HUES6 (cell line): ENCODE data around the gene NKTR.
"Not testable (repeated sequence)": the region's sequence is repeated elsewhere in the genome, so short reads cannot be mapped to it uniquely, and the experiment has no call there.

Experiments
- H3K27ac ChIP-seq: 2 replicates; pipeline ENCODE4 v1.7.0; 2013; ENCODE audit warnings: low read depth, mild to moderate bottlenecking, low read length, inconsistent platforms
- H3K27me3 ChIP-seq: 2 replicates; pipeline ENCODE4 v1.6.1; 2013; ENCODE audit warnings: low read length; ENCODE audit not compliant: control insufficient read depth, insufficient read depth
- H3K36me3 ChIP-seq: 2 replicates; pipeline ENCODE4 v1.6.1; 2013; ENCODE audit warnings: low read length; ENCODE audit not compliant: control insufficient read depth, insufficient read depth
- H3K4me1 ChIP-seq: 2 replicates; pipeline ENCODE4 v1.6.1; 2013; ENCODE audit warnings: low read length; ENCODE audit not compliant: control insufficient read depth, insufficient read depth
- H3K4me3 ChIP-seq: 2 replicates; pipeline ENCODE4 v1.5.1; 2013; ENCODE audit warnings: low read depth, low read length
- H3K9ac ChIP-seq: one replicate; pipeline ENCODE4 v1.6.1; 2013; ENCODE audit warnings: mild to moderate bottlenecking, low read length
- H3K9me3 ChIP-seq: 2 replicates; pipeline ENCODE4 v1.6.1; 2013; ENCODE audit warnings: low read depth, low read length; ENCODE audit not compliant: control insufficient read depth, insufficient read depth

NKTR gene

DNA sequence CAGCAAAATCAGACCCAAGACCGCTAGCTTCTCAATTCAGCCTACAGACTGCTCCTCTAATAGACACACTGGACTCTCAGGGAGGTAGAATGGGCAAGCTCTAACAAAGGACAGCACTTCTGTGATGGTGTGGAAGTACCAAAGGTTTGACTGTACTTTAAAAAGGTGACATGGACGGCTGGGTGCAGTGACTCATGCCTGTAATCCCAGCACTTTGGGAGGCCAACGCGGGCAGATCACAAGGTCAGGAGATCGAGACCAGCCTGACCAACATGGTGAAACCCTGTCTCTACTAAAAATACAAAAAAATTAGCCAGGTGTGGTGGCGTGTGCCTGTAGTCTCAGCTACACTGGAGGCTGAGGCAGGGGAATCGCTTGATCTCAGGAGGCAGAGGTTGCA is 3.4 kb upstream of the NKTR start:
- H3K9ac ChIP-seq, H3K27me3 ChIP-seq, H3K9me3 ChIP-seq, H3K4me3 ChIP-seq, H3K27ac ChIP-seq: not testable (repeated sequence)
- H3K4me1 ChIP-seq, result peaks cover 11% of the 10 kb centered on the region; the same call in 1 of the 2 replicates
- peaks cover 32% of the 10 kb centered on the region for H3K36me3 ChIP-seq

DNA sequence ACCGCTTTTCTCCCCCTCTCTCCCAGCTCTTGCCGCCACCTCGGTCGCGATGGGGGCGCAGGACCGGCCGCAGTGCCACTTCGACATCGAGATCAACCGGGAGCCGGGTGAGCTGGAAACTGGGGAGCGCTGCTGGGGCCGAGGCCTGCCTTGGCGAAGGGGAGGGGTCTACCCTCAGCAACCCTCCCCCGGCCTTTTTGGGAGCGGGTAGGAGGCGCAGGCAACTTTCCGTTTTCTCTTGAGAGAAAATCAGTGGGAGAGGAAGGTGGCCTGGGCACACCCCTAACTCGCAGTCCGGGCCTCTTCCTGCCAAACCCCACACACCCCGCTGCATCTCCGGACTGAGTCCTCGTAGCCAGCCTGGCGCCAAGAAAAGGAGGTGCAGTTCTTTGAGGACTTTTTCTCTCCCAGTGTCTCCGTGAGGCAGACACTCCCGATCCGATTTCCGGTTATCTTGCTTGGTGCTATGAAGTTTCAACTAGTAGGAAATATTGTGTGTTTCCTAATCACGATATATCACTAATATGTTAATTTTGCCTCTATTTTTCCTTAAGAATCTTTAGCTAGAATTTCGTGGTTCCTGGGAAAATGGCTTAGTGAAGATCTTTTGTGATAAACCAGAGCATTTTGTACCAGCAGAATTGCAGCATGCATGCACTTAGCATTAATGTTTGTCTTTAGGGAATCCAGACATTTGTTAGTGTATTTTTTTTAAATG is 631 bp downstream of the NKTR start:
- H3K9me3 ChIP-seq, result no peaks in the 10 kb centered on the region
- peaks cover 14% of the 10 kb centered on the region for H3K36me3 ChIP-seq
- H3K27ac ChIP-seq, result peak overlapping the region; percentile 78
- H3K9ac ChIP-seq, result peak overlapping the region; percentile 95
- peaks cover 4% of the 10 kb centered on the region for H3K4me1 ChIP-seq
- H3K4me3 ChIP-seq, result peak overlapping the region; percentile 81
- H3K27me3 ChIP-seq, result no peaks in the 10 kb centered on the region

DNA sequence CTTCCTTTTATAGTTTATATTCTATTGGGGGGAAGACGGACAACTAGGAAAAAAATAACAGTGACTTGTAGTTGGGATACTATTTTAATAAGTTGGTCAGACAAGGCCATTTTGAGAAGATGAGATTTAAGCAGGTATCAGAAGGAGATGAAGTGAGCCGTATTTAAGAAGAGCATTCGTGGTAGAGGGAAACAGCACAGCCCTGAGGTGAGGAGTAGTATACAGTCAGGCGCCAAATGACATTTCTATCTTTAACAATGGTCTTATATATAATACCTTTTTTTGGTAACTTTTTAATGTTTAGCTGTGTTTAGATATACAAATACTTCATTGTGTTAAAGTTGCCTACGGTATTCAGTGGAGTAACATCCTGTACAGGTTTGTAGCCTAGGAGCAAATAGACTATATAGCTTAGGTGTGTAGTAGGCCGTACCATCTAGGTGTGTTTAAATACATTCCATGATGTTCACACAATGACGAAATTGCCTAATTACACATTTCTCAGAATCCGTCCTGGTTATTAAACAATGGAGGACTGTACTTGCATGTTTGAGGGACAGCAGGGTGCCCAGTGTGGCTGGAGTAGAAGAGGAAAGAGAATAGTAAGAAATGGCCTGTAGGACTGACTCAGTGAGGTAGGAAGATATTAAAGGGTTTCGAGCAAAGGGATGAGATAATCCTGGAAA is 1.6 kb downstream of the NKTR start:
- no peak overlapping the region for H3K27ac ChIP-seq
- H3K4me3 ChIP-seq, result peak overlapping the region; percentile 81
- H3K36me3 ChIP-seq, result peaks cover 14% of the 10 kb centered on the region

DNA sequence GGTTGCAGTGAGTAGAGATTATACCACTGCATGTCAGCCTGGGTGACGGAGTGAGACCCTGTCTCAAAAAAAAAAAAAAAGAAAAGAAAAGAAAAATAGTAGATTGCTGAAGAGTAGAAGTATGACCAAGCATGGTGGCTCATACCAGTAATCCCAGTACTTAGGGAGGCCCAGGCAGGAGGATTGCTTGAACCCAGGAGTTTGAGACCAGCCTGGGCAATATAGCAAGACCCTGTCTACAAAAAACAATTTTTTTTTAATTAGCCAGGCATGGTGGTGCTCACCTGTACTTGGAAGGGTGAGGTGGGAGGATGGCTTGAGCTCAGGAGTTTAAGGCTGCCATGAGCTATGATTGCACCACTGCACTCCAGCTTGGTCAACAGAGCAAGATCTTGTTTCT is 2.5 kb downstream of the NKTR start:
- Histone ChIP-seq H3K9ac (no peak overlapping the region), H3K36me3 (peaks cover 18% of the 10 kb centered on the region), H3K27ac (no peak overlapping the region), H3K9me3 (no peaks in the 10 kb centered on the region), H3K27me3 (no peaks in the 10 kb centered on the region), H3K4me3 (no peak overlapping the region), H3K4me1 (peaks cover 4% of the 10 kb centered on the region)

More for the DNA sequence above, 1.6 kb downstream of the NKTR start:
- H3K4me1 ChIP-seq, result peaks cover 4% of the 10 kb centered on the region
- H3K9ac ChIP-seq, result peak overlapping the region; percentile 95
- no peaks in the 10 kb centered on the region for H3K27me3 ChIP-seq
- no peaks in the 10 kb centered on the region for H3K9me3 ChIP-seq

DNA sequence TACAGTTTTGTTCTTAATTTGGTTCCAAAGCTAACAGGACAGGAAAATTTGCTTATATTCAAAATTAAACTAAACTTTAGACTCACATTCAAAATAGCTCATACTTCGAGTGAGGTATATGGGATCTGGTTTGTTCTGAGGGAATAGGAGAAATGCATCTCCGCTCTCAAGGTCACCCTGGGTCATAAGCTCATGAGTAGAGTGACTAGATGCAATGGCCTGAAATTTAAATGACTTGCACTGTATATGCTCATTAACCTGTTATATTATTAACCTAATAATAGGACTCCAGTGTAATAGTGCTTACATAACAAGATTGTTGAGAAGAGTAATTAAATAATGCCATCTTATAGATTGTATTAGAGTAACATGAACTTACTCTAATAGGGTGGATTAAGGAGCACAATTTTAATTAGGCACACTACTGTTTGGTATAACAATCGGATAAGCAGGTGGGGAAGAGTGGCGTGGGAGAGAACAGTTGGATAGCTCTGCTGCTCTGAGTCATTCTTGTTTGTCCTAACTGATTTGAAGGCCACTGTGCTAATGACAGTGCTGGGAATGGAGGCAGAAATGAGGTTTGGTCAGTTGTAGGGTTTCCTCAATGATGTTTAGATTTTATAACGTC is 5.2 kb downstream of the NKTR start:
- no peaks in the 10 kb centered on the region for H3K9me3 ChIP-seq
- peaks cover 8% of the 10 kb centered on the region for H3K4me1 ChIP-seq
- H3K4me3 ChIP-seq, result no peak overlapping the region
- no peak overlapping the region for H3K27ac ChIP-seq
- H3K9ac ChIP-seq, result no peak overlapping the region
- H3K27me3 ChIP-seq, result no peaks in the 10 kb centered on the region
- peaks cover 34% of the 10 kb centered on the region for H3K36me3 ChIP-seq

DNA sequence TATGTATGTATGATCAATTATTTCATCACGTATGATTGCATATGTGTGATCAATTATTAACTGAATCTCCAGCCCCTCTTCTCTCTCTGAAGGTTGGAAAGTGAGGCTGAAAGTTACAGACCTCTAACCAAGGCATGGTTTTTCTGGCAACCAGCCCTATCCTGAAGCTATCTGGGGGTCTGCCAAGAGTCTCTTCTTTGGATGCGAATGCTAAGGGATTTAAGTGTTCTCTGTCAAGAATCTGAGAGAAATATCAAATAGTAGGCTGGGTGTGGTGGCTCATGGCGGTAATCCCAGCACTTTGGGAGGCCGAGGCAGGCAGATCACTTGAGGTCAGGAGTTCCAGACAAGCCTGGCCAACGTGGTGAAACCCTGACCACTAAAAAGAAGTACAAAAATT is 8.1 kb downstream of the NKTR start:
- Histone ChIP-seq H3K27ac (no peak overlapping the region), H3K9ac (no peak overlapping the region), H3K27me3 (no peaks in the 10 kb centered on the region), H3K4me3 (no peak overlapping the region), H3K9me3 (no peaks in the 10 kb centered on the region), H3K4me1 (peaks cover 4% of the 10 kb centered on the region; the same call in 1 of the 2 replicates), H3K36me3 (peaks cover 36% of the 10 kb centered on the region)

DNA sequence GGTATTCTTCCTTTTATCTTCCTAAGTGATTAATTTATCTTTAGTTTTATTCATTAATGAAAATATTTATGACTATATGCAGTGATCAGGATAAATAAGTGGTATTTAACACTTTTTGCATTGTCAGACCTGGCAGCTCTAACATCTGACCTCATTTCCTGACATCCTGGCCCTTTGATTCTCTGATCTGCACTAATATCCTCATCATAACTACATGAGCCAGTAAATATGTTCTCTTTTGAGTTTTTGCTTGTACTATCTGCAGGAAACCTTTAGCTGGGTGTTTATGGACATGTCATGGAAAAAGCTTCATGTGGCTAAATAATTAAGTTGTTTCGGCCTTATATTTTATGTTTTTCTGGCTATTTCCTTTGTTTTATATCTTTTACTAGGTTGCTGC is 10.5 kb downstream of the NKTR start:
- Histone ChIP-seq H3K27ac (no peak overlapping the region), H3K4me3 (no peak overlapping the region), H3K9ac (no peak overlapping the region), H3K27me3 (no peaks in the 10 kb centered on the region), H3K4me1 (peaks cover 4% of the 10 kb centered on the region; the same call in 1 of the 2 replicates), H3K36me3 (peaks cover 32% of the 10 kb centered on the region), H3K9me3 (no peaks in the 10 kb centered on the region)

DNA sequence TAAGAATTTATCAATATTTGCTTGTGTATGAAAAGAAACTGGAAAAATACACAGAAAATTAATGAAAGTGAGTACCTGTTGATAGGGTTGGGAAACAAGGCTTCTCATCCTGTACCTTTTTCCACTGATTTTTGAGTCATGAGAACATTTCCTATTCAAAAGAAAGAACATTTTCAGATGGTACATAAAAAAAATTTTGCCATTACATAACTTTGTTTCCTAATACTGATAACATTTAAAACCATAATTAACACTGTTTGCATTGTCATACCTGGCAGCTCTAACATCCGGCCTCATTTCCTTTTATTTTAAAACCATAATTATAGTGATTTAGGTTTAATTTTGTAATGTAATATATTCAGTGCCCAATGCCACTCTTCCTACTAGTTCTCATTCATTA is 11.7 kb downstream of the NKTR start:
- H3K4me1 ChIP-seq, result peaks cover 4% of the 10 kb centered on the region; the same call in 1 of the 2 replicates
- H3K4me3 ChIP-seq, result no peak overlapping the region
- H3K9ac ChIP-seq, result no peak overlapping the region
- H3K36me3 ChIP-seq, result peaks cover 30% of the 10 kb centered on the region
- no peaks in the 10 kb centered on the region for H3K27me3 ChIP-seq
- no peaks in the 10 kb centered on the region for H3K9me3 ChIP-seq
- no peak overlapping the region for H3K27ac ChIP-seq

DNA sequence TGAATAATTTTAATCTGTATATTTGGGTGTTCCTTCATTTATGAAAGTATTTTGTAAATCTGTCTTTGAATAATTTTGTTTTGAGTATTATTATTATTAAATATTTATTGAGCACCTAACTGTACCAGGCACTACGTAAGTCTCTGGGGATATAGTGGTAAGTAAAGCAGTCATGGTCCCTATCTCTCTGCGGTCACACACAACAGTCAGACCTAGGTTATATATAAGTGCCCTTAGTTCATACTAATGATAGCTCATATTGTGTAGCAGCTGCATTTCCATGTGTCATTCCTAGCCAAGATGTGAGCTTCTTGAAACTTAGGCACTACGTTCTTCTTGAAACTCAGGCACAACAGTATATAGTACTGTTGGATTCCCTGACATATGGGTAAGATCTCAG is 12.4 kb downstream of the NKTR start:
- no peak overlapping the region for H3K4me3 ChIP-seq
- H3K36me3 ChIP-seq, result peaks cover 27% of the 10 kb centered on the region
- no peaks in the 10 kb centered on the region for H3K9me3 ChIP-seq
- peaks cover 4% of the 10 kb centered on the region; the same call in 1 of the 2 replicates for H3K4me1 ChIP-seq
- H3K27ac ChIP-seq, result no peak overlapping the region
- no peak overlapping the region for H3K9ac ChIP-seq
- no peaks in the 10 kb centered on the region for H3K27me3 ChIP-seq

DNA sequence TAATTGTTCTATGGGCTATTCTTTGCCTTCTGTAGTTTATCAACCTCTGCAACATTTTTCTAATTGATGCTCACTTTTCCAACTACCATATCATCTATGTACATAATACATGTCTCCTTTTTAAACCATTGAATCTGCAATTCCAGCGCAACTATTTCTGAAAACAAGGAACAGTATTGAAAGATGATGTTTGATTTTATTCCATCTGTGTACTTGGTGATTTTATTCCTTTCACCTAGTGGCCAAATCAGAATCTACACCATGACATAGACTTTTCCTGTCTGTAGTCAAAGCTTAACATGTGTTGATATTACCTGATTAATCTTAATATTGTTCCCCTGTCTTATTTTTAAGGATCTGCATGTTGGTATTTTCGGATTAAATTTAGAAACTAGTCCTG is 13.0 kb downstream of the NKTR start:
- no peak overlapping the region for H3K27ac ChIP-seq
- H3K4me1 ChIP-seq, result peaks cover 4% of the 10 kb centered on the region; the same call in 1 of the 2 replicates
- H3K27me3 ChIP-seq, result no peaks in the 10 kb centered on the region
- no peak overlapping the region for H3K4me3 ChIP-seq
- peaks cover 22% of the 10 kb centered on the region for H3K36me3 ChIP-seq
- H3K9ac ChIP-seq, result no peak overlapping the region
- no peaks in the 10 kb centered on the region for H3K9me3 ChIP-seq

DNA sequence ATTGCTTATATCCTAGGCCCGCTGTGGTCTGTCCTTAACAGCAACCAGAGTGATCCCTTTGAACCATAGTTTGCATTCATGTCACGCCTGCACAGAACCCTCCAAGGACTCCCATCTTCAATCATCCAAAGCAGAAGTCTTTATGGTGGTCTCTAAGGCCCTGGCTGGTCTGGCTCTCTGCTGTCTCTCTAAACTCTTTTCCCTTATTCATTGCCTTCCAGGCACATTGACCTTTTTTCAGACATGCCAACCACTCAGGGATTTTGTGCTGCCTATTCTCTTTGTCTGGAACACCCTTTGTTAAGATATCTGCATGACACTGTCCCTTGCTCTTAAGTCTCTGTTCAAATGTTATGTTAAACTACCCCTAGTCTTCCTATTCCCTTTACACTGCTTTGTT is 31.1 kb downstream of the NKTR start:
- Histone ChIP-seq H3K9ac (peak overlapping the region; percentile 12), H3K36me3 (peaks cover 71% of the 10 kb centered on the region), H3K9me3 (no peaks in the 10 kb centered on the region), H3K27me3 (no peaks in the 10 kb centered on the region), H3K4me1 (peaks cover 30% of the 10 kb centered on the region), H3K27ac (peak overlapping the region; percentile 88), H3K4me3 (no peak overlapping the region)
